OCI-LY3 (cell line): ENCODE results near the gene CEP55.
A peak's percentile ranks its signal among the peaks of the same experiment; 100 is the strongest.

Experiments used
- H2AFZ ChIP-seq: fragments of 200-600, 300-600 bp; shearing (Covaris generic); 2 replicates; pipeline ENCODE4 v1.6.0; 2014; ENCODE audit warnings: antibody characterized with exemption, low read depth, low read length
- H3K27ac ChIP-seq: fragments of 200-600, 300-600 bp; sonication (generic); 2 replicates; pipeline ENCODE4 v1.5.1; 2014; ENCODE audit warnings: mild to moderate bottlenecking, low read length, moderate library complexity, mixed read lengths
- H3K27me3 ChIP-seq: fragments of 200-600, 300-600 bp; sonication (generic); 2 replicates; pipeline ENCODE4 v1.6.1; 2014; ENCODE audit warnings: low read depth, low read length, mixed read lengths
- H3K36me3 ChIP-seq: fragments of 200-600, 300-600 bp; sonication (generic); replicated peaks from 2 replicates; pipeline ENCODE3; 2014; ENCODE audit warnings: low read depth, low read length, mixed read lengths
- H3K4me1 ChIP-seq: fragments of 300-600, 200-600 bp; sonication (generic); 2 replicates; pipeline ENCODE4 v1.6.1; 2014; ENCODE audit warnings: low read length, mixed read lengths
- H3K4me2 ChIP-seq: fragments of 200-600, 300-600 bp; sonication (generic); 2 replicates; pipeline ENCODE4 v1.6.1; 2014; ENCODE audit warnings: low read length, mixed read lengths
- H3K4me3 ChIP-seq: fragments of 300-600, 200-600 bp; sonication (generic); 2 replicates; pipeline ENCODE4 v1.5.1; 2014; ENCODE audit warnings: antibody characterized with exemption, mild to moderate bottlenecking, low read length, moderate library complexity
- H3K79me2 ChIP-seq: fragments of 300-600, 200-600 bp; shearing (Covaris generic); 2 replicates; pipeline ENCODE4 v1.6.1; 2014; ENCODE audit warnings: mild to moderate bottlenecking, low read length, mixed read lengths
- H3K9ac ChIP-seq: fragments of 300-600, 200-600 bp; shearing (Covaris generic); 2 replicates; pipeline ENCODE4 v1.6.0; 2014; ENCODE audit warnings: mild to moderate bottlenecking, low read length, moderate library complexity
- H3K9me3 ChIP-seq: fragments of 200-600, 300-600 bp; shearing (Covaris generic); 2 replicates; pipeline ENCODE4 v1.6.1; 2014; ENCODE audit warnings: low read length, mixed read lengths; ENCODE audit not compliant: insufficient read depth
- H4K20me1 ChIP-seq: fragments of 200-600, 300-600 bp; sonication (generic); 2 replicates; pipeline ENCODE4 v1.6.1; 2016; ENCODE audit warnings: low read length, mixed read lengths; ENCODE audit not compliant: insufficient read depth
- EZH2phosphoT487 ChIP-seq: fragments of 200-600 bp; shearing (Covaris generic); IDR thresholded peaks from 2 replicates; pipeline ENCODE4 v1.6.1; 2018; ENCODE audit warnings: antibody characterized with exemption, mixed run types, low read depth
- TF ChIP-seq, protein P1 (sequence below): fragments of 200-600, 300-600 bp; sonication (generic); IDR thresholded peaks from 2 replicates; pipeline ENCODE4 v1.5.1; 2014; ENCODE audit warnings: antibody characterized with exemption, low read length, low read depth

CEP55 gene

DNA sequence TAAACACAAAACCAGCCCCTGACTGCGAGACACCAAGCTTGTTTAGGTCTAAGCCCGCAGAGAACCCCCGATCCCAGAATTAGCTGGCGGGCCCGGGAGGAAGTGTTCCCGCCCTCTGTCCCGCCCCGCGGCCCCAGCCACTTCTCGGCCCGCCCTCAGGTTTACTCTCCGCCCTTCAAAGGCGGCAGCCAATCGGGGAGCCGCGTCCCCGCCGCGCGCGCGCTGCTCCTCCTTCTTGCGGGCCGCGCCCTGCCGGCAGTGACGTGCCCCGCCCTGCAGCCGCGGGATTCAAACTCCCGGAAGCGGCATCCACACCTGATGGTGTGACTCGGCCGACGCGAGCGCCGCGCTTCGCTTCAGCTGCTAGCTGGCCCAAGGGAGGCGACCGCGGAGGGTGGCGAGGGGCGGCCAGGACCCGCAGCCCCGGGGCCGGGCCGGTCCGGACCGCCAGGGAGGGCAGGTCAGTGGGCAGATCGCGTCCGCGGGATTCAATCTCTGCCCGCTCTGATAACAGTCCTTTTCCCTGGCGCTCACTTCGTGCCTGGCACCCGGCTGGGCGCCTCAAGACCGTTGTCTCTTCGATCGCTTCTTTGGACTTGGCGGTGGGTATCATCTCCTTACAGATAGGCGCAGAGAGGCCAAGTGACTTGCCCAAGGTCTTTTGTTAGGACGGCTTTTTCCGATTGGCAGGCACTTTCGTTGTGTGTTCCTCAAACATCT is at the start of gene CEP55:
Gene CEP55 (plus strand): TSS at position 291 of the 720 bp plus-strand sequence. CDS start 3,440 bp downstream, outside the sequence.
- Histone ChIP-seq H3K4me1 (peaks cover 11% of the 10 kb centered on the region; the same call in 1 of the 2 replicates), H3K79me2 (peaks cover 41% of the 10 kb centered on the region), H3K27me3 (no peaks in the 10 kb centered on the region), H3K4me2 (peak within 1 kb of the TSS; percentile 95), H2AFZ (peak within 1 kb of the TSS; percentile 79), H3K27ac (peak within 1 kb of the TSS; percentile 67), H3K36me3 (peaks cover 9% of the 10 kb centered on the region), H4K20me1 (no peaks in the 10 kb centered on the region), H3K4me3 (peak within 1 kb of the TSS; percentile 99), H3K9ac (peak within 1 kb of the TSS; percentile 91), H3K9me3 (no peaks in the 10 kb centered on the region)
- no peak for TF ChIP-seq EZH2phosphoT487
- TF ChIP-seq, protein P1, sequence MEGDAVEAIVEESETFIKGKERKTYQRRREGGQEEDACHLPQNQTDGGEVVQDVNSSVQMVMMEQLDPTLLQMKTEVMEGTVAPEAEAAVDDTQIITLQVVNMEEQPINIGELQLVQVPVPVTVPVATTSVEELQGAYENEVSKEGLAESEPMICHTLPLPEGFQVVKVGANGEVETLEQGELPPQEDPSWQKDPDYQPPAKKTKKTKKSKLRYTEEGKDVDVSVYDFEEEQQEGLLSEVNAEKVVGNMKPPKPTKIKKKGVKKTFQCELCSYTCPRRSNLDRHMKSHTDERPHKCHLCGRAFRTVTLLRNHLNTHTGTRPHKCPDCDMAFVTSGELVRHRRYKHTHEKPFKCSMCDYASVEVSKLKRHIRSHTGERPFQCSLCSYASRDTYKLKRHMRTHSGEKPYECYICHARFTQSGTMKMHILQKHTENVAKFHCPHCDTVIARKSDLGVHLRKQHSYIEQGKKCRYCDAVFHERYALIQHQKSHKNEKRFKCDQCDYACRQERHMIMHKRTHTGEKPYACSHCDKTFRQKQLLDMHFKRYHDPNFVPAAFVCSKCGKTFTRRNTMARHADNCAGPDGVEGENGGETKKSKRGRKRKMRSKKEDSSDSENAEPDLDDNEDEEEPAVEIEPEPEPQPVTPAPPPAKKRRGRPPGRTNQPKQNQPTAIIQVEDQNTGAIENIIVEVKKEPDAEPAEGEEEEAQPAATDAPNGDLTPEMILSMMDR: no peak

DNA sequence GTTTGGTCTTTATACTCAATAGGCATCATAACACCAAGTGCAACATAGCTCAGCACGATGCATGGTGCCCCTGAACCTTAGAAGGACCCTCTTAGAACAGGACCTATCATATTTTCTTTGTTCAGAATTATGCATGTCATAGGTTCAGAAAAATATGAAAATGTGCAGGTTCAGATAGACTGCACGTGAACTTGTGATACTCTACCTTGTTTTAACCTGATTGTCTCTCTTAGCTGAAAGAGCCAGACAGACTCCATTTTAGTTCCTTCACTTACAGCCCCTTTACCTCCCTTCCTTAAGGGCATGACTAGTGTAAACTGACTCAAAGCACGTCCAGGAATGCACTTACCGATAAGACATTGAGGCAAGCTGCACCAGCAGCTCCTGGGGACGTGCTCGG is 49.4 kb upstream of the CEP55 start:
- Histone ChIP-seq H3K36me3 (no peaks in the 10 kb centered on the region), H3K79me2 (no peaks in the 10 kb centered on the region), H2AFZ (no peak overlapping the region), H3K4me1 (no peaks in the 10 kb centered on the region), H4K20me1 (no peaks in the 10 kb centered on the region), H3K9ac (no peak overlapping the region), H3K9me3 (no peaks in the 10 kb centered on the region), H3K4me2 (no peak overlapping the region), H3K4me3 (no peak overlapping the region), H3K27me3 (no peaks in the 10 kb centered on the region), H3K27ac (no peak overlapping the region)
- TF ChIP-seq, protein P1: no peak

DNA sequence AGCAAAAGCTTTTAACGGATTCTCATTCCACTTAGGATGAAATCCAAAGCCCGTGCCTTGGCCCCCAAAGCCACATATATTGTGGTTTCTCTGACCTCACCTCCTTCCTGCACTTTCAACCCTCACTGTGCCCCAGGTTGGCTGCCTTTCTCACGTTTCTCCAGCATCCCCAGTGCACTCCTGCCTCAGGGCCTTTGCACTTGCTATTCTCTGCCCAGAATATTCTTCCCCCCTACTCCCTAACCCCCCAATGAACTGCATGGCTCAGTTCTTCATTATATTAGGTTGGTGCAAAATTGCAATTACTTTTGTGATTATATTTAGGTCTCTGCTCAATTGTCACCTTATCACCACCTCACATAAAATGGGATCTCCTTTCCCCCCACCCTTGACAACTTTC is 48.4 kb upstream of the CEP55 start:
- Histone ChIP-seq H3K79me2 (no peaks in the 10 kb centered on the region), H4K20me1 (no peaks in the 10 kb centered on the region), H3K9ac (no peak overlapping the region), H3K27ac (no peak overlapping the region), H3K4me2 (no peak overlapping the region), H3K36me3 (no peaks in the 10 kb centered on the region), H3K27me3 (no peaks in the 10 kb centered on the region), H3K4me3 (no peak overlapping the region), H2AFZ (no peak overlapping the region), H3K9me3 (no peaks in the 10 kb centered on the region), H3K4me1 (no peaks in the 10 kb centered on the region)
- TF ChIP-seq, protein P1: no peak
- TF ChIP-seq EZH2phosphoT487: no peak

DNA sequence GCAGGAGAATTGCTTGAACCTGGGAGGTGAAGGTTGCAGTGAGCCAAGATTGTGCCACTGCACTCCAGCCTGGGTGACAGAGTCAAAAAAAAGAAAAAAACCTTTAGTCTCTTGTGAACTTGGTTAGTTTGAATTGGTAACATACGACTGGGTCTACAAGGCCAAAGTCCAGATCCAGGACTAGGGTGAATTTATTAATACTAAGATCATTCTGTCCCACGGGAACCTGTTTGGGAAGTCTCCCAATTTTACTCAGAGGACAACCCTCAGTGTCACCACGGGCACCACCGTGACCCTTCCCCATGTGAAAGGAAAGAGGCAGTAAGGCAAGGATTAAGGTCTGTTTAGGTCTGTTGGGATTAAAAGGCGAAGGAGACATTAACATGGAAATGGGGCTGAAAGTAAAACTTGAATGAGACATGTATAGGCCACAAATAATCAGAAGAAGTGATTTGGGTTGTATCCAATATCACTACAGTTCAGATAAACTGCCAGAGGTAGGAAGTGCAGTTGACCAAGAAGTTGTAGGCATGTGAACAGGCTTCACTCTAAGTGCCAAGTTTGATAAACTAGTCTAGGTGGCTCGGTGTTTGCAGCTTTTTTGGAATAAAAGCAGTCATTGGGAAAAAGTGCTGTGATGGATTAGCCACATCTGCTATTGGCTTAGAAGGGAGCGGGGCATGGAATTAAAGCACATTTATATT is 45.0 kb upstream of the CEP55 start:
- no peaks in the 10 kb centered on the region for H3K79me2 ChIP-seq

More for the DNA sequence above, 45.0 kb upstream of the CEP55 start:
- no peak overlapping the region for H3K9ac ChIP-seq
- TF ChIP-seq EZH2phosphoT487: no peak
- TF ChIP-seq, protein P1: no peak
- H3K4me1 ChIP-seq: no peaks in the 10 kb centered on the region
- H3K27ac ChIP-seq: no peak overlapping the region
- H3K36me3 ChIP-seq: no peaks in the 10 kb centered on the region
- H2AFZ ChIP-seq: no peak overlapping the region
- H3K4me2 ChIP-seq: no peak overlapping the region
- no peaks in the 10 kb centered on the region for H4K20me1 ChIP-seq
- no peaks in the 10 kb centered on the region for H3K9me3 ChIP-seq
- H3K27me3 ChIP-seq: no peaks in the 10 kb centered on the region
- H3K4me3 ChIP-seq: no peak overlapping the region
